WTC11 (cell line): ENCODE measurements around the gene PLXNC1. TPM values are rescaled to one million over a fixed set of nuclear protein-coding genes. Genes with fewer than 3 reads are reported as not detected.

Experiments
- ATAC-seq: fragments of 200-7000 bp; cut with Tn5 transposase; 2 replicates; pipeline ENCODE4 v1.10.0; 2021; ENCODE audit warnings: mild to moderate bottlenecking, moderate library complexity
- CTCF ChIA-PET: fragments of 300-600 bp; sonication (Branson Sonifier 250); formaldehyde crosslinking; loops from one replicate; lab custom pipeline; 2021; ENCODE audit warnings: antibody characterized with exemption; lab: Charles Lee
- POLR2A ChIA-PET: fragments of 350-600 bp; sonication (Branson Sonifier 250); formaldehyde crosslinking; loops from one replicate; lab custom pipeline; 2021; ENCODE audit warnings: antibody characterized with exemption; lab: Charles Lee
- DNase-seq: peaks from one replicate; pipeline ENCODE4 v3.0.0; 2021; ENCODE audit warnings: low spot score
- H3K27ac Mint-ChIP-seq: 2 replicates; pipeline ENCODE4 v1.8.0; 2021; ENCODE audit warnings: mixed read lengths
- H3K27me3 Mint-ChIP-seq: 2 replicates; pipeline ENCODE4 v1.8.0; 2021; ENCODE audit warnings: low read depth, mild to moderate bottlenecking, moderate library complexity, mixed read lengths
- H3K36me3 Mint-ChIP-seq: 2 replicates; pipeline ENCODE4 v1.8.0; 2021; ENCODE audit warnings: mixed read lengths
- H3K4me1 Mint-ChIP-seq: 2 replicates; pipeline ENCODE4 v1.8.0; 2022; ENCODE audit warnings: mixed read lengths
- H3K4me3 Mint-ChIP-seq: 2 replicates; pipeline ENCODE4 v1.8.0; 2021; ENCODE audit warnings: mild to moderate bottlenecking, moderate library complexity, mixed read lengths
- H3K9me3 Mint-ChIP-seq: 2 replicates; pipeline ENCODE4 v1.8.0; 2021; ENCODE audit warnings: mixed read lengths
- CBFB ChIP-seq: sonication (generic); formaldehyde crosslinking; IDR thresholded peaks from 2 replicates; pipeline ENCODE4 v1.8.1; 2022; ENCODE audit warnings: mild to moderate bottlenecking, low read depth, missing genetic modification reagents
- EMX1 ChIP-seq: fragments of 250-450 bp; sonication (Bioruptor Pico); IDR thresholded peaks from 2 replicates; pipeline ENCODE4 v1.8.0; 2021; ENCODE audit warnings: mild to moderate bottlenecking
- ESRRA ChIP-seq: sonication (generic); formaldehyde crosslinking; IDR thresholded peaks from 2 replicates; pipeline ENCODE4 v1.8.1; 2022; ENCODE audit warnings: mild to moderate bottlenecking, missing genetic modification reagents, borderline replicate concordance
- ETV6 ChIP-seq: sonication (generic); formaldehyde crosslinking; IDR thresholded peaks from 2 replicates; pipeline ENCODE4 v1.8.1; 2022; ENCODE audit warnings: mild to moderate bottlenecking, missing genetic modification reagents
- FOXP1 ChIP-seq: sonication (generic); formaldehyde crosslinking; IDR thresholded peaks from 2 replicates; pipeline ENCODE4 v1.8.0; 2022; ENCODE audit warnings: missing genetic modification reagents, mild to moderate bottlenecking, moderate library complexity, borderline replicate concordance
- IRF2 ChIP-seq: sonication (generic); formaldehyde crosslinking; IDR thresholded peaks from 2 replicates; pipeline ENCODE4 v1.8.0; 2022; ENCODE audit warnings: low read depth, missing genetic modification reagents, borderline replicate concordance
- JUN ChIP-seq: sonication (generic); formaldehyde crosslinking; IDR thresholded peaks from 2 replicates; pipeline ENCODE4 v1.8.0; 2023; ENCODE audit warnings: mild to moderate bottlenecking, missing genetic modification reagents
- KAT7 ChIP-seq: sonication (generic); formaldehyde crosslinking; IDR thresholded peaks from 2 replicates; pipeline ENCODE4 v1.8.1; 2023; ENCODE audit warnings: missing genetic modification reagents, mild to moderate bottlenecking, borderline replicate concordance
- NFATC4 ChIP-seq: fragments of 250-450 bp; sonication (Bioruptor Pico); IDR thresholded peaks from 2 replicates; pipeline ENCODE4 v1.9.0; 2021; ENCODE audit warnings: mild to moderate bottlenecking
- NR1H2 ChIP-seq: sonication (generic); formaldehyde crosslinking; IDR thresholded peaks from 2 replicates; pipeline ENCODE4 v1.9.0; 2021; ENCODE audit warnings: mild to moderate bottlenecking, moderate library complexity, missing genetic modification reagents
- OVOL2 ChIP-seq: fragments of 250-450 bp; sonication (Bioruptor Pico); IDR thresholded peaks from 2 replicates; pipeline ENCODE4 v1.9.0; 2021; ENCODE audit warnings: mild to moderate bottlenecking, borderline replicate concordance
- SMAD3 ChIP-seq: sonication (generic); formaldehyde crosslinking; IDR thresholded peaks from 2 replicates; pipeline ENCODE4 v1.8.0; 2022; ENCODE audit warnings: missing genetic modification reagents, mild to moderate bottlenecking, borderline replicate concordance
- SOX15 ChIP-seq: fragments of 250-450 bp; sonication (Bioruptor Pico); IDR thresholded peaks from 2 replicates; pipeline ENCODE4 v1.9.0; 2021; ENCODE audit warnings: mild to moderate bottlenecking
- TCF7 ChIP-seq: sonication (generic); formaldehyde crosslinking; IDR thresholded peaks from 2 replicates; pipeline ENCODE4 v1.8.0; 2022; ENCODE audit warnings: mild to moderate bottlenecking, low read depth, missing genetic modification reagents, moderate library complexity
- TEAD1 ChIP-seq: sonication (generic); formaldehyde crosslinking; IDR thresholded peaks from 2 replicates; pipeline ENCODE4 v1.8.0; 2022; ENCODE audit warnings: mild to moderate bottlenecking, missing genetic modification reagents
- TP53 ChIP-seq: sonication (generic); formaldehyde crosslinking; IDR thresholded peaks from 2 replicates; pipeline ENCODE4 v1.8.1; 2023; ENCODE audit warnings: mild to moderate bottlenecking, missing genetic modification reagents
- ZNF138 ChIP-seq: sonication (generic); formaldehyde crosslinking; conservative IDR thresholded peaks from 2 replicates; pipeline ENCODE4 v1.8.1; 2022; ENCODE audit warnings: mild to moderate bottlenecking, moderate library complexity, missing genetic modification reagents
- ZNF232 ChIP-seq: sonication (generic); formaldehyde crosslinking; IDR thresholded peaks from 2 replicates; pipeline ENCODE4 v1.8.0; 2022; ENCODE audit warnings: mild to moderate bottlenecking, missing genetic modification reagents
- ZNF671 ChIP-seq: fragments of 250-450 bp; sonication (Bioruptor Pico); IDR thresholded peaks from 2 replicates; pipeline ENCODE4 v1.8.0; 2021; ENCODE audit warnings: mild to moderate bottlenecking
- total RNA-seq: library from RNA; stranded (reverse); gene quantifications from 3 replicates; pipeline ENCODE4 v1.2.3, GENCODE V29; 2021
- TF ChIP-seq, protein P1 (sequence below): sonication (generic); formaldehyde crosslinking; IDR thresholded peaks from 2 replicates; pipeline ENCODE4 v1.8.1; 2022; ENCODE audit warnings: low read depth, mild to moderate bottlenecking, moderate library complexity, missing genetic modification reagents, borderline replicate concordance
- TF ChIP-seq, protein P2 (sequence below): fragments of 200-600 bp; IDR thresholded peaks from 2 replicates; pipeline ENCODE4 v1.8.0; 2022; ENCODE audit warnings: antibody characterized with exemption
- TF ChIP-seq, protein P3 (sequence below): sonication (generic); formaldehyde crosslinking; IDR thresholded peaks from 2 replicates; pipeline ENCODE4 v1.8.0; 2022; ENCODE audit warnings: mild to moderate bottlenecking, missing genetic modification reagents
- TF ChIP-seq, protein P4 (sequence below): sonication (generic); formaldehyde crosslinking; IDR thresholded peaks from 2 replicates; pipeline ENCODE4 v1.8.1; 2022; ENCODE audit warnings: mild to moderate bottlenecking, missing genetic modification reagents, moderate library complexity, borderline replicate concordance

PLXNC1 gene
- total RNA-seq, 1 experiment from 2014 or later: 3.1 TPM

DNA sequence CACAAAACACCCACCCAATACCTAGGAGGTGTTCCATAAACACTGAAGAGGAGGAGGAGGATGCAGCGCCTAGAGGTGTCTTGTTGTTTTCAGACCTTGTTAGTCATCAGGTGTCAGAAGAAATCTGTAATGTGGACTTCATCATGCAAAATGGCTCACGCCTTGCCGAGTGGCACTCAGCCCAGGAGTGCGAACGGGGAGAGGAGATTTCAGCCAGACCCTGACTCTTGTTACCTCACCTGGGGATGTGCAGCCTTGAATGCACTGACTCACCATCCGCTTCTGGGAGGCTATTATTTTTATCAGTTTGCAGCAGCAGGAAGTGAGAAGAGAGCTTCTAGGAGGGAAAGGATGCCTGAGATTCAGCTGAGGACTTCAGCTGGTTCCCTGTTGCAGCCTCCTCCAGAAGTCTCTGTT is 48.2 kb upstream of the PLXNC1 start:
- no peak for DNase-seq
- no peaks in the 10 kb centered on the region for H3K36me3 Mint-ChIP-seq
- no peak for ATAC-seq
- POLR2A ChIA-PET: no interaction called here
- H3K27ac Mint-ChIP-seq: no peak overlapping the region
- H3K9me3 Mint-ChIP-seq: no peaks in the 10 kb centered on the region
- TF ChIP-seq JUN (CRISPR knock-in tag) (no peak), EMX1 (CRISPR knock-in tag) (no peak), ZNF671 (no peak), OVOL2 (no peak)
- TF ChIP-seq, all 79 proteins: peak for 0
- CTCF ChIA-PET: interaction anchor here (1.0 to 3.8 kb wide), 18 partner anchors 10 to 597 kb away, joined by 3 to 98 read pairs (median 12); no protein-coding TSS in a partner anchor
- peaks cover 34% of the 10 kb centered on the region for H3K27me3 Mint-ChIP-seq
- no peak overlapping the region for H3K4me3 Mint-ChIP-seq
- peaks cover 9% of the 10 kb centered on the region for H3K4me1 Mint-ChIP-seq

DNA sequence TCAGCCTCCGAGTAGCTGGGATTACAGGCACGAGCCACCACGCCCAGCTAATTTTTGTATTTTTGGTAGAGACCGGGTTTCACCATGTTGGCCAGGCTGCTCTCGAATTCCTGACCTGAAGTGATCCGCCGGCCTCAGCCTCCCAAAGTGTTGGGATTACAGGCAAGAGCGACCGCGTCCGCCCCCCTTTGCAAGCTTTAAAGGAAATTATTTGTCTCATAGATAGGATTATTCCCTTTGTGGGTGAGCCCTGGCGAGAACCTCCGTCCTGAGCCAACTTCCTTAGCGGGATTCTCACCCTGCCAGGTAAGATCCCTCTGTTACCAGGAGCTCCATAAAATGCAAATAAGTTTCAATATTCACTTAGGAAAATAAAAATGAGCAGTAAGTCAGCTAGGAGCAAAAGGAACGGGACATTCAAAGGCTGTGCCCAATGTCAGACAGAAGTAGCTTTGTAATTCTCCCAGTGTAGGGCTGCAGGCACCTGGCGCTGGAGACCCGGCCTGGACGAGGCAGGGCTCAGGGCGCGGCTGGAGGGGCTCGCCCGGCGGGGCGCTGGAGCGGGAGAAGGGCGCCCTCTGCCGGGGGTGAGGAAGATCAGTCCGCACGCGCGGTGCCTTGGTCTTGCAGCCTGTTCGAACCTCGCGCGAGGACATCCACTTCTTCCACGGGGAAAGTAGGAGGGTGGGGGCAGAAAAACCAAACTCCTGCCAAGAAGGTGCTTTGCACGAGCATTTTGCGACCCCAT is 47.2 kb upstream of the PLXNC1 start:
- peak; percentile 71; the same call in 1 of the 2 replicates for TF ChIP-seq CBFB (CRISPR knock-in tag)
- TF ChIP-seq SMAD3 (CRISPR knock-in tag): 0 out of 2 replicates have a peak, but pooled peaks have one; percentile 45
- TF ChIP-seq, protein P1, sequence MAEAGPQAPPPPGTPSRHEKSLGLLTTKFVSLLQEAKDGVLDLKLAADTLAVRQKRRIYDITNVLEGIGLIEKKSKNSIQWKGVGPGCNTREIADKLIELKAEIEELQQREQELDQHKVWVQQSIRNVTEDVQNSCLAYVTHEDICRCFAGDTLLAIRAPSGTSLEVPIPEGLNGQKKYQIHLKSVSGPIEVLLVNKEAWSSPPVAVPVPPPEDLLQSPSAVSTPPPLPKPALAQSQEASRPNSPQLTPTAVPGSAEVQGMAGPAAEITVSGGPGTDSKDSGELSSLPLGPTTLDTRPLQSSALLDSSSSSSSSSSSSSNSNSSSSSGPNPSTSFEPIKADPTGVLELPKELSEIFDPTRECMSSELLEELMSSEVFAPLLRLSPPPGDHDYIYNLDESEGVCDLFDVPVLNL (CRISPR knock-in tag): no peak
- no peak for TF ChIP-seq TP53
- TF ChIP-seq ZNF138 (CRISPR knock-in tag): no peak
- 0 out of 2 replicates have a peak, but pooled peaks have one; percentile 75 for TF ChIP-seq ZNF232 (CRISPR knock-in tag)
- TF ChIP-seq SOX15 (CRISPR knock-in tag): no peak
- no peak for TF ChIP-seq KAT7 (CRISPR knock-in tag)
- TF ChIP-seq, protein P2, sequence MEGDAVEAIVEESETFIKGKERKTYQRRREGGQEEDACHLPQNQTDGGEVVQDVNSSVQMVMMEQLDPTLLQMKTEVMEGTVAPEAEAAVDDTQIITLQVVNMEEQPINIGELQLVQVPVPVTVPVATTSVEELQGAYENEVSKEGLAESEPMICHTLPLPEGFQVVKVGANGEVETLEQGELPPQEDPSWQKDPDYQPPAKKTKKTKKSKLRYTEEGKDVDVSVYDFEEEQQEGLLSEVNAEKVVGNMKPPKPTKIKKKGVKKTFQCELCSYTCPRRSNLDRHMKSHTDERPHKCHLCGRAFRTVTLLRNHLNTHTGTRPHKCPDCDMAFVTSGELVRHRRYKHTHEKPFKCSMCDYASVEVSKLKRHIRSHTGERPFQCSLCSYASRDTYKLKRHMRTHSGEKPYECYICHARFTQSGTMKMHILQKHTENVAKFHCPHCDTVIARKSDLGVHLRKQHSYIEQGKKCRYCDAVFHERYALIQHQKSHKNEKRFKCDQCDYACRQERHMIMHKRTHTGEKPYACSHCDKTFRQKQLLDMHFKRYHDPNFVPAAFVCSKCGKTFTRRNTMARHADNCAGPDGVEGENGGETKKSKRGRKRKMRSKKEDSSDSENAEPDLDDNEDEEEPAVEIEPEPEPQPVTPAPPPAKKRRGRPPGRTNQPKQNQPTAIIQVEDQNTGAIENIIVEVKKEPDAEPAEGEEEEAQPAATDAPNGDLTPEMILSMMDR: peak; percentile 90
- peak; percentile 78 for TF ChIP-seq ETV6 (CRISPR knock-in tag)
- peak; percentile 81 for DNase-seq
- H3K4me3 Mint-ChIP-seq: peak overlapping the region; percentile 75
- ChIA-PET POLR2A (interaction anchor here (1.3 kb wide), 1 partner anchor 529 kb away, joined by 4 read pairs; the partner anchor contains the start of gene SOCS2), CTCF (interaction anchor here (0.6 to 3.8 kb wide), 88 partner anchors 10 to 1020 kb away, joined by 3 to 98 read pairs (median 5); partner anchors contain the start of genes CRADD, PLXNC1 and SOCS2)
- H3K36me3 Mint-ChIP-seq: no peaks in the 10 kb centered on the region
- peaks cover 34% of the 10 kb centered on the region for H3K27me3 Mint-ChIP-seq
- no peaks in the 10 kb centered on the region for H3K9me3 Mint-ChIP-seq
- ATAC-seq: peak; percentile 80
- peaks cover 9% of the 10 kb centered on the region for H3K4me1 Mint-ChIP-seq
- H3K27ac Mint-ChIP-seq: no peak overlapping the region

DNA sequence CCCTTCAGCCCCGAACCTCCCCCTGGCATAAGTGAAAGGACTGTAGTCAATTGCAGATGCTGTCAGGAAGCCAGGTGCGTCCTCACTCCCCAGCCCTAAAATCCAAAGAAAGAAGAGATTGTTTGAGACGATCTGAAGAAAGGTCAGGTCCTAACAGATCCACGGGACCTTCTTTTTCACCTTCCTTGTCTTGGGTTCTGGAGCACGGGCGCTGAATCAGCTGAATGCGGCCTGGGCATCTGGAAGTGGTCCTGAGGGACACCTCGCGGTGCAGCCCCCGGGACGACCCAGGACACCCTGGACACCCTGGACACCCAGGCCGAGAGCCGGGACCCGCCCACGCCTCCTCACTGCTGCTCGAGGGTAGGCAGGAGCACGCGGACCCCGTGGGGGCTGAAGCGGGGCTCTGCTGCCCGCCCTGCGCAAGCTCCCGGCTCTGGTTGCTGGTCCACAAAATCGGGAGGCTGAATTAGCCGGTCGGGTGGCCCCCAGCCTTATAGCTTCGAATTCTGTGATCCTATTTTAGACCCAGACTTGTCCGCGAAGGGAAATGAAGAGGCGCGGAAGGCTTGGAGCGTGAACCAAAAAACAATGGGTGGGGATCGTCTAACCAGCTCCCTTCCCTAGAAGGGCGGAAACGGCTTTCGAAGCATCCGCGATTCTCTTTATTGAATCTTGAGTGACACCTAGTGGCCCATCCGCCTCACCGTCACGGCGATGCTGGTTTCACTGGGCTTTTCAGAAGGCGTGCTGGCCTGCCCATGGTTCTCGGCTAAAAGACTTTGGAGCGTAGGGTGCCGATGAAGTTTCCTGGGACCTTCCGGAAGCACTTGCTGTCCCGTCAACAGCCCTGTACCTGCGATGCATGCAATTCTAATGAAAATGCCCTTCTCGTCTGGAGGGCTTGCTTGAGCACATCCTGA is 46.4 kb upstream of the PLXNC1 start:
- POLR2A ChIA-PET: interaction anchor here (0.6 to 1.3 kb wide), 4 partner anchors 360 to 577 kb away, joined by 3 to 7 read pairs (median 4); partner anchors contain the start of gene SOCS2
- H3K27ac Mint-ChIP-seq: no peak overlapping the region
- TF ChIP-seq, protein P3, sequence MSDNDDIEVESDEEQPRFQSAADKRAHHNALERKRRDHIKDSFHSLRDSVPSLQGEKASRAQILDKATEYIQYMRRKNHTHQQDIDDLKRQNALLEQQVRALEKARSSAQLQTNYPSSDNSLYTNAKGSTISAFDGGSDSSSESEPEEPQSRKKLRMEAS (CRISPR knock-in tag): peak; percentile 21
- TF ChIP-seq, protein P4, sequence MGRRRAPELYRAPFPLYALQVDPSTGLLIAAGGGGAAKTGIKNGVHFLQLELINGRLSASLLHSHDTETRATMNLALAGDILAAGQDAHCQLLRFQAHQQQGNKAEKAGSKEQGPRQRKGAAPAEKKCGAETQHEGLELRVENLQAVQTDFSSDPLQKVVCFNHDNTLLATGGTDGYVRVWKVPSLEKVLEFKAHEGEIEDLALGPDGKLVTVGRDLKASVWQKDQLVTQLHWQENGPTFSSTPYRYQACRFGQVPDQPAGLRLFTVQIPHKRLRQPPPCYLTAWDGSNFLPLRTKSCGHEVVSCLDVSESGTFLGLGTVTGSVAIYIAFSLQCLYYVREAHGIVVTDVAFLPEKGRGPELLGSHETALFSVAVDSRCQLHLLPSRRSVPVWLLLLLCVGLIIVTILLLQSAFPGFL (CRISPR knock-in tag): no peak
- TF ChIP-seq NFATC4: no peak
- 0 out of 2 replicates have a peak, but pooled peaks have one; percentile 62 for TF ChIP-seq ESRRA (CRISPR knock-in tag)
- TF ChIP-seq, protein P2: peak; percentile 58
- TF ChIP-seq TEAD1 (CRISPR knock-in tag): peak; percentile 36; the same call in 1 of the 2 replicates
- TF ChIP-seq TCF7 (CRISPR knock-in tag): 0 out of 2 replicates have a peak, but pooled peaks have one; percentile 24
- 0 out of 2 replicates have a peak, but pooled peaks have one; percentile 10 for TF ChIP-seq CBFB (CRISPR knock-in tag)
- no peak for TF ChIP-seq FOXP1 (CRISPR knock-in tag)
- TF ChIP-seq NR1H2: no peak
- TF ChIP-seq IRF2: no peak

More for the DNA sequence above, 46.4 kb upstream of the PLXNC1 start:
- Mint-ChIP-seq H3K4me3 (peak overlapping the region; percentile 75), H3K36me3 (no peaks in the 10 kb centered on the region), H3K4me1 (peaks cover 9% of the 10 kb centered on the region), H3K9me3 (no peaks in the 10 kb centered on the region), H3K27me3 (peaks cover 34% of the 10 kb centered on the region)
- CTCF ChIA-PET: interaction anchor here (0.6 to 3.8 kb wide), 100 partner anchors 9 to 1021 kb away, joined by 3 to 98 read pairs (median 5); partner anchors contain the start of genes CRADD, PLXNC1 and SOCS2
- peak; percentile 88 for DNase-seq
- peak; percentile 81 for ATAC-seq
